Measurements from ENCODE around the gene SIPA1L3. TPM values are rescaled to one million over a fixed set of nuclear protein-coding genes. Genes with fewer than 3 reads are reported as not detected.

Gene SIPA1L3
- total RNA-seq, 2 donors from 2014 or later, result 42.8 to 48.2 TPM

DNA sequence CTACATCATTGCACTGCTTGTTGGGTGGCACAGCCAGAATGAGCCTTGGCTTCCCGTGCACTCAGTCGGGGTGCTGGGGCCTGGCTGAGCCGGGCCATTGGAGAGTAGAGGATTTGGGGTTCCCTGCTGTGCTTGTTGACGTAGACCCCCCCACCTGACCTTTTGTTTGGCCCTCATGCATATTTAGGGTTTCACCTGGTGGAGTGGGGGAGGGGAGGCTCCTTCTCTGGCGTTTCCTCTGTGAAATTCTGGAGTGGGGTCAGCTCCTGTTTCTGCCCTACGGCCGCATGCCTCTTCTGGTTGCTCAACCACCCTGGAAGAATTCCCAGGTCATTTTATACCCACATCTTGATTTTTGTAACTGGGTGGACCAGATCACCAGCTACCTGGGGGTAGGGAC lies 82.8 kb downstream of the SIPA1L3 start:
- 51% methylated on average over 7 of the region's 7 CpGs; no CpG with 5 or more reads in 1 of the 2 experiments for WGBS, 2 experiments (ENCODE audit: insufficient coverage in 1 of 2, insufficient read length in 1 of 2)
- DNase-seq, result peak; percentile 84
- TF ChIP-seq, protein P1, sequence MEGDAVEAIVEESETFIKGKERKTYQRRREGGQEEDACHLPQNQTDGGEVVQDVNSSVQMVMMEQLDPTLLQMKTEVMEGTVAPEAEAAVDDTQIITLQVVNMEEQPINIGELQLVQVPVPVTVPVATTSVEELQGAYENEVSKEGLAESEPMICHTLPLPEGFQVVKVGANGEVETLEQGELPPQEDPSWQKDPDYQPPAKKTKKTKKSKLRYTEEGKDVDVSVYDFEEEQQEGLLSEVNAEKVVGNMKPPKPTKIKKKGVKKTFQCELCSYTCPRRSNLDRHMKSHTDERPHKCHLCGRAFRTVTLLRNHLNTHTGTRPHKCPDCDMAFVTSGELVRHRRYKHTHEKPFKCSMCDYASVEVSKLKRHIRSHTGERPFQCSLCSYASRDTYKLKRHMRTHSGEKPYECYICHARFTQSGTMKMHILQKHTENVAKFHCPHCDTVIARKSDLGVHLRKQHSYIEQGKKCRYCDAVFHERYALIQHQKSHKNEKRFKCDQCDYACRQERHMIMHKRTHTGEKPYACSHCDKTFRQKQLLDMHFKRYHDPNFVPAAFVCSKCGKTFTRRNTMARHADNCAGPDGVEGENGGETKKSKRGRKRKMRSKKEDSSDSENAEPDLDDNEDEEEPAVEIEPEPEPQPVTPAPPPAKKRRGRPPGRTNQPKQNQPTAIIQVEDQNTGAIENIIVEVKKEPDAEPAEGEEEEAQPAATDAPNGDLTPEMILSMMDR (conservative IDR thresholded peaks at IDR 0.05), result no peak
- Histone ChIP-seq H3K4me1 (ENCODE audit: control insufficient read depth, insufficient read depth, low read length) (no peaks in the 10 kb centered on the region), H3K9ac (ENCODE audit: extremely low read depth, low read length, poor library complexity, severe bottlenecking) (no peak overlapping the region), H3K36me3 (ENCODE audit: control insufficient read depth, insufficient read depth, low read length) (no peaks in the 10 kb centered on the region), H3K4me3 (ENCODE audit: low read length) (no peak overlapping the region), H3K9me3 (ENCODE audit: control insufficient read depth, low read length) (no peaks in the 10 kb centered on the region), H3K27ac (ENCODE audit: low read depth, low read length) (no peak overlapping the region), H3K27me3 (ENCODE audit: control insufficient read depth, insufficient read depth, low read length, poor library complexity, severe bottlenecking) (no peaks in the 10 kb centered on the region)
- H3K4me3 Mint-ChIP-seq, result peak overlapping the region; percentile 18
- no peaks in the 10 kb centered on the region for H3K9me3 Mint-ChIP-seq
- H3K4me1 Mint-ChIP-seq, result peaks cover 35% of the 10 kb centered on the region
- peak overlapping the region; percentile 84 for H3K27ac Mint-ChIP-seq
- peaks cover 8% of the 10 kb centered on the region for H3K36me3 Mint-ChIP-seq (ENCODE audit: low read depth)
- no peaks in the 10 kb centered on the region for H3K27me3 Mint-ChIP-seq (ENCODE audit: insufficient read depth)

DNA sequence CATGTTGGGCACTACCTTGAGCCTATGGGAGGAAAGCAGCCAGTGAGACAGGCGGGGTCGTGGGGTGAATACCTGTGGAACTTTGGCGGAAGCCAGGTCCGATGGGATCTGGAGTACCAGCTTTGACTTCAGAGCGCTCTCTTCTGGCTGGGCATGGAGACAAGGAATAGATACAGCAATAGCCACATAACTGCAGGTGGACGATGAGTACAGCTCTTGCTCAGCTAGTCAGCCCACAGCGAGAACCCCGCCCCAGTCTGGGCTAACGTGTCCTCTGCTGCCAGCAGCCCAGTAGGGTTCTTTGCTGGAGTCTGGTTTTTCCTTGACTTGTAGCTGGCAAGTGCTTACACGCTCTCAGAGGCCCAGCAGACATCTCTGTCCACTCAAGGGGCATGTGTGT lies 83.4 kb downstream of the SIPA1L3 start:
- H3K4me1 ChIP-seq (ENCODE audit: control insufficient read depth, insufficient read depth, low read length), result no peaks in the 10 kb centered on the region
- H3K9me3 ChIP-seq (ENCODE audit: control insufficient read depth, low read length), result no peaks in the 10 kb centered on the region
- H3K4me3 ChIP-seq (ENCODE audit: low read length), result no peak overlapping the region
- no peaks in the 10 kb centered on the region for H3K9me3 Mint-ChIP-seq
- no peaks in the 10 kb centered on the region for H3K27me3 Mint-ChIP-seq (ENCODE audit: insufficient read depth)
- peaks cover 35% of the 10 kb centered on the region for H3K4me1 Mint-ChIP-seq
- no peak overlapping the region for H3K9ac ChIP-seq (ENCODE audit: extremely low read depth, low read length, poor library complexity, severe bottlenecking)
- no peaks in the 10 kb centered on the region for H3K36me3 ChIP-seq (ENCODE audit: control insufficient read depth, insufficient read depth, low read length)
- no peak overlapping the region for H3K27ac ChIP-seq (ENCODE audit: low read depth, low read length)
- no peaks in the 10 kb centered on the region for H3K27me3 ChIP-seq (ENCODE audit: control insufficient read depth, insufficient read depth, low read length, poor library complexity, severe bottlenecking)
- H3K36me3 Mint-ChIP-seq (ENCODE audit: low read depth), result peaks cover 8% of the 10 kb centered on the region
- TF ChIP-seq, protein P1 (conservative IDR thresholded peaks at IDR 0.05), result peak; percentile 37
- DNase-seq, result peak; percentile 68
- H3K4me3 Mint-ChIP-seq, result peak overlapping the region; percentile 18
- H3K27ac Mint-ChIP-seq, result peak overlapping the region; percentile 84
- 82 to 89% methylated on average over 8 to 10 of the region's 10 CpGs for WGBS, 2 experiments (ENCODE audit: insufficient coverage in 1 of 2, insufficient read length in 1 of 2)

DNA sequence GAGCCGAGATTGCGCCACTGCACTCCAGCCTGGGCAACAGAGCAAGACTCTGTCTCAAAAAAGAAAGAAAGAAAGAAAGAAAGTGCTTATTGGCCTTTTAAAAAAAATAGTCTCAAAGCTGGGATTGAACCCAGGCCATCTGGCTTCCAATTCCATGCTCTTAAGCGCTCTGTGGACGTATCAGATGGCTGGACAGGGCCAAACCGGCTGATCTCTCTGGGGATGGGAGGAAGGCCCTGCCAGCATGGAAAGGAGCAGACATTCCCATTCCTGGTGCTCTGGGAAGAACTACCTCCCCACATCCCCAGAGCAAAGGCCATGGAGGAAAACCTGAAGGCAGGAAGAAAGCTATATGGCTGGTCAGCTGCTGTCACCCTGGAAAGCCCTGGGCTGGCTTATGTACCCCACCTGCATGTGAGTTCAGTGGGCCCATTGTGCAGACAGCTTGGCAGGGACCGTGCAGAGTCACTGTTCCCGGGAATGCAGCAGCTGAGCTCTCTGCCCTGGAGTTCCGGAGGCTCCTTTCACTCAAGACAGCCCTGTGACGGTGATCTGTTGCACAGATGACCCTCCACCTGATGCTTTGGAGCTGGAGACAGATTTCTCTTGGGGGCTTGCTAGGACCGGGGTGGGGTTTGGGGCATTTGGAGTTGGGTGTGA lies 84.3 kb downstream of the SIPA1L3 start:
- Histone ChIP-seq H3K9me3 (ENCODE audit: control insufficient read depth, low read length) (no peaks in the 10 kb centered on the region), H3K4me1 (ENCODE audit: control insufficient read depth, insufficient read depth, low read length) (no peaks in the 10 kb centered on the region), H3K4me3 (ENCODE audit: low read length) (no peak overlapping the region), H3K27me3 (ENCODE audit: control insufficient read depth, insufficient read depth, low read length, poor library complexity, severe bottlenecking) (no peaks in the 10 kb centered on the region), H3K9ac (ENCODE audit: extremely low read depth, low read length, poor library complexity, severe bottlenecking) (no peak overlapping the region), H3K36me3 (ENCODE audit: control insufficient read depth, insufficient read depth, low read length) (no peaks in the 10 kb centered on the region), H3K27ac (ENCODE audit: low read depth, low read length) (no peak overlapping the region)
- Mint-ChIP-seq H3K4me3 (no peak overlapping the region), H3K27me3 (ENCODE audit: insufficient read depth) (no peaks in the 10 kb centered on the region), H3K27ac (no peak overlapping the region), H3K4me1 (peaks cover 34% of the 10 kb centered on the region), H3K36me3 (ENCODE audit: low read depth) (peaks cover 8% of the 10 kb centered on the region), H3K9me3 (no peaks in the 10 kb centered on the region)
- WGBS, 2 experiments (ENCODE audit: insufficient coverage in 1 of 2, insufficient read length in 1 of 2), result 92 to 100% methylated on average over 6 to 10 of the region's 10 CpGs
- no peak for DNase-seq
- TF ChIP-seq, protein P1 (conservative IDR thresholded peaks at IDR 0.05), result no peak
